Measurements from ENCODE around the gene NUDT12.

DNA sequence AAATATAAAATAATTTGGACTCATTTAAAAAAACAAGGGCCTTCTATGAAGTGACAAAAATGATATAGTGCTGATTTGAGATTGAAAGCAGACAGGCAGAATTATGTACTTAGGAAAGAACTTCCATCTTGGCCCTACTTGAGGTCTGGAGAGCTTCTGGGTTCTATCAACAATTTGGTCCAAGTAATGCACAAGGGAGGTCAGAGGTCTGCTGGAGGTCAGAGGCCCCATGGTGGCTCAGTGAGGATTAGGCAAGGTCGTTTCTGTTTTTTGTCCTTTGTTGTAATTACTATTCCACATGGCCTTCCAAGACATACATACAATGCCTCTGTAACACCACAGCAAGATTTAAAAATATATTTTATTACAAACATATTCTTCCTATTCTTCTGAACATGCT is 37.2 kb downstream of the NUDT12 start:
- no peak for TF ChIP-seq YY1 (IDR thresholded peaks at IDR 0.05; ENCODE audit: extremely low read depth, insufficient replicate concordance, low read depth, low read length)
- TF ChIP-seq, protein P1, sequence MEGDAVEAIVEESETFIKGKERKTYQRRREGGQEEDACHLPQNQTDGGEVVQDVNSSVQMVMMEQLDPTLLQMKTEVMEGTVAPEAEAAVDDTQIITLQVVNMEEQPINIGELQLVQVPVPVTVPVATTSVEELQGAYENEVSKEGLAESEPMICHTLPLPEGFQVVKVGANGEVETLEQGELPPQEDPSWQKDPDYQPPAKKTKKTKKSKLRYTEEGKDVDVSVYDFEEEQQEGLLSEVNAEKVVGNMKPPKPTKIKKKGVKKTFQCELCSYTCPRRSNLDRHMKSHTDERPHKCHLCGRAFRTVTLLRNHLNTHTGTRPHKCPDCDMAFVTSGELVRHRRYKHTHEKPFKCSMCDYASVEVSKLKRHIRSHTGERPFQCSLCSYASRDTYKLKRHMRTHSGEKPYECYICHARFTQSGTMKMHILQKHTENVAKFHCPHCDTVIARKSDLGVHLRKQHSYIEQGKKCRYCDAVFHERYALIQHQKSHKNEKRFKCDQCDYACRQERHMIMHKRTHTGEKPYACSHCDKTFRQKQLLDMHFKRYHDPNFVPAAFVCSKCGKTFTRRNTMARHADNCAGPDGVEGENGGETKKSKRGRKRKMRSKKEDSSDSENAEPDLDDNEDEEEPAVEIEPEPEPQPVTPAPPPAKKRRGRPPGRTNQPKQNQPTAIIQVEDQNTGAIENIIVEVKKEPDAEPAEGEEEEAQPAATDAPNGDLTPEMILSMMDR (IDR thresholded peaks at IDR 0.05 in 2 of 3, conservative IDR thresholded peaks at IDR 0.05 in 1 of 3; ENCODE audit: borderline replicate concordance in 1 of 3, insufficient read depth in 1 of 3, low read depth in 2 of 3, low read length in 2 of 3): no peak
- TF ChIP-seq, protein P2, sequence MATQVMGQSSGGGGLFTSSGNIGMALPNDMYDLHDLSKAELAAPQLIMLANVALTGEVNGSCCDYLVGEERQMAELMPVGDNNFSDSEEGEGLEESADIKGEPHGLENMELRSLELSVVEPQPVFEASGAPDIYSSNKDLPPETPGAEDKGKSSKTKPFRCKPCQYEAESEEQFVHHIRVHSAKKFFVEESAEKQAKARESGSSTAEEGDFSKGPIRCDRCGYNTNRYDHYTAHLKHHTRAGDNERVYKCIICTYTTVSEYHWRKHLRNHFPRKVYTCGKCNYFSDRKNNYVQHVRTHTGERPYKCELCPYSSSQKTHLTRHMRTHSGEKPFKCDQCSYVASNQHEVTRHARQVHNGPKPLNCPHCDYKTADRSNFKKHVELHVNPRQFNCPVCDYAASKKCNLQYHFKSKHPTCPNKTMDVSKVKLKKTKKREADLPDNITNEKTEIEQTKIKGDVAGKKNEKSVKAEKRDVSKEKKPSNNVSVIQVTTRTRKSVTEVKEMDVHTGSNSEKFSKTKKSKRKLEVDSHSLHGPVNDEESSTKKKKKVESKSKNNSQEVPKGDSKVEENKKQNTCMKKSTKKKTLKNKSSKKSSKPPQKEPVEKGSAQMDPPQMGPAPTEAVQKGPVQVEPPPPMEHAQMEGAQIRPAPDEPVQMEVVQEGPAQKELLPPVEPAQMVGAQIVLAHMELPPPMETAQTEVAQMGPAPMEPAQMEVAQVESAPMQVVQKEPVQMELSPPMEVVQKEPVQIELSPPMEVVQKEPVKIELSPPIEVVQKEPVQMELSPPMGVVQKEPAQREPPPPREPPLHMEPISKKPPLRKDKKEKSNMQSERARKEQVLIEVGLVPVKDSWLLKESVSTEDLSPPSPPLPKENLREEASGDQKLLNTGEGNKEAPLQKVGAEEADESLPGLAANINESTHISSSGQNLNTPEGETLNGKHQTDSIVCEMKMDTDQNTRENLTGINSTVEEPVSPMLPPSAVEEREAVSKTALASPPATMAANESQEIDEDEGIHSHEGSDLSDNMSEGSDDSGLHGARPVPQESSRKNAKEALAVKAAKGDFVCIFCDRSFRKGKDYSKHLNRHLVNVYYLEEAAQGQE (IDR thresholded peaks at IDR 0.05; ENCODE audit: low read depth): no peak
- no peak for TF ChIP-seq ZFX (IDR thresholded peaks at IDR 0.05)
- no peak for TF ChIP-seq POLR2A (IDR thresholded peaks at IDR 0.05; ENCODE audit: borderline replicate concordance, extremely low read depth, insufficient read depth, insufficient read length)
- TF ChIP-seq SP1 (IDR thresholded peaks at IDR 0.05; ENCODE audit: low read depth): no peak
- no peak for TF ChIP-seq ELF1 (IDR thresholded peaks at IDR 0.05; ENCODE audit: borderline replicate concordance, low read depth)
- no peak for TF ChIP-seq ATF3 (IDR thresholded peaks at IDR 0.05)
- no peak for TF ChIP-seq EZH2 (IDR thresholded peaks at IDR 0.05)
- TF ChIP-seq FOSL1 (IDR thresholded peaks at IDR 0.05; ENCODE audit: low read depth): no peak
- TF ChIP-seq RAD21 (IDR thresholded peaks at IDR 0.05; ENCODE audit: low read depth): no peak
- no peak for TF ChIP-seq ZNF274 (IDR thresholded peaks at IDR 0.05; ENCODE audit: low read depth, low read length)
- no peak for TF ChIP-seq POLR2AphosphoS5 (IDR thresholded peaks at IDR 0.05; ENCODE audit: low read depth, low read length)

Data from HCT116 (cell line).